ENCODE data around the gene CNTNAP4. TPM values are rescaled to one million over a fixed set of nuclear protein-coding genes. Genes with fewer than 3 reads are reported as not detected.

The CNTNAP4 gene
- total RNA-seq, 1 experiment from 2014 or later: not detected

DNA sequence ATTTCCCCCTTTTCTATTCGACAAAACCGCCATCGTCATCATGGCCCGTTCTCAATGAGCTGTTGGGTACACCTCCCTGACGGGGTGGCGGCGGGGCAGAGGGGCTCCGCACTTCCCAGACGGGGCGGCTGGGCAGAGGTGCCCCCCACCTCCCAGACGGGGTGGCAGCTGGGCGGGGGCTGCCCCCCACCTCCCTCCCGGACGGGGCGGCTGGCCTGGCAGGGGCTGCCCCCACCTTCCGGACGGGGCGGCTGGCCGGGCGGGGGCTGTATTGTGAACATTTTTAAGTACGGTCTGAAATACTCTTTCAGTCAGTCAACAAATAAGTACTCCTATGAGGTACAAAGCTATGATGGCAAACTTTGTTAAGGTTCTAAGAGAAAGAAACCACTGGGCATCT is 222.8 kb downstream of the CNTNAP4 start:
- no peak overlapping the region for H3K4me3 ChIP-seq
- no peaks in the 10 kb centered on the region for H3K9me3 ChIP-seq (ENCODE audit: insufficient read depth, low read depth)
- no peak for DNase-seq
- H3K36me3 ChIP-seq (ENCODE audit: low read depth): no peaks in the 10 kb centered on the region
- H2AFZ ChIP-seq: no peak overlapping the region
- no peaks in the 10 kb centered on the region for H4K20me1 ChIP-seq (ENCODE audit: insufficient read depth)
- no peaks in the 10 kb centered on the region for H3K4me1 ChIP-seq (replicated peaks; ENCODE audit: insufficient read depth)
- H3K4me2 ChIP-seq: no peak overlapping the region
- no peaks in the 10 kb centered on the region for H3F3A ChIP-seq (ENCODE audit: insufficient read depth, low read depth)
- H3K9me2 ChIP-seq (ENCODE audit: insufficient read depth): no peaks in the 10 kb centered on the region
- intact Hi-C loops (cut with micrococcal nuclease; ENCODE audit: unreplicated experiment): no loop called here
- ChIA-PET CTCF (no interaction called here), POLR2A (ENCODE audit: unreplicated experiment) (no interaction called here)
- no peak overlapping the region for H3K27ac ChIP-seq
- H3K79me2 ChIP-seq (ENCODE audit: low read depth): no peaks in the 10 kb centered on the region
- no peaks in the 10 kb centered on the region for H3K27me3 ChIP-seq (ENCODE audit: insufficient read depth, low read depth)
- BruUV-seq (replicated peaks): no TSS peak
- no peak for TF ChIP-seq CTCF (conservative IDR thresholded peaks at IDR 0.05)
- TF ChIP-seq EZH2 (IDR thresholded peaks at IDR 0.05; ENCODE audit: low read depth): no peak

DNA sequence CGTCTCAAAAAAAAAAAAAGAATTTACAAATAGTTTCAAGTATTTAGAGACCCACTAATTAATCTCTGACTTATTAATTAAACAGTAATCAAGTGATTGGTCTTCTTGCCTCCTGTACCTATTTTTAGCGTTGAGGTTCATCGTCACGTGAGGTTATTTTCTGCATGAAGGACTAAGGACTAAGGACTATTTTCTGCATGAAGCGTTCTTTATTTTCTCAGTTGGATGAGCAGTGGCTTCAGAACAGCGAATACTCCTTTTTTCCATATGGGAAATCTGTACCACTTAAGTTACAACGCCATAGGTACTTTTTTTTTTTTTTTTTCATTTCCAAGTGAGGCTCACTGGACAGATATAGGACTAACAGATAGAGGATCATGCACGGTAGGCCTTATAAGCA is 224.9 kb downstream of the CNTNAP4 start:
- no peak overlapping the region for H3K27ac ChIP-seq
- no peaks in the 10 kb centered on the region for H3K9me3 ChIP-seq (ENCODE audit: insufficient read depth, low read depth)
- no peaks in the 10 kb centered on the region for H3K27me3 ChIP-seq (ENCODE audit: insufficient read depth, low read depth)
- H4K20me1 ChIP-seq (ENCODE audit: insufficient read depth): no peaks in the 10 kb centered on the region
- no peak overlapping the region for H3K4me3 ChIP-seq
- H3K36me3 ChIP-seq (ENCODE audit: low read depth): no peaks in the 10 kb centered on the region
- intact Hi-C loops (cut with micrococcal nuclease; ENCODE audit: unreplicated experiment): no loop called here
- no peaks in the 10 kb centered on the region for H3K4me1 ChIP-seq (replicated peaks; ENCODE audit: insufficient read depth)
- BruUV-seq (replicated peaks): no TSS peak
- TF ChIP-seq EZH2 (IDR thresholded peaks at IDR 0.05; ENCODE audit: low read depth): no peak
- no peak for TF ChIP-seq CTCF (conservative IDR thresholded peaks at IDR 0.05)
- POLR2A ChIA-PET (ENCODE audit: unreplicated experiment): no interaction called here
- H3K9me2 ChIP-seq (ENCODE audit: insufficient read depth): no peaks in the 10 kb centered on the region
- H3K4me2 ChIP-seq: no peak overlapping the region
- no peak overlapping the region for H2AFZ ChIP-seq
- CTCF ChIA-PET: no interaction called here
- H3F3A ChIP-seq (ENCODE audit: insufficient read depth, low read depth): no peaks in the 10 kb centered on the region
- DNase-seq: no peak
- no peaks in the 10 kb centered on the region for H3K79me2 ChIP-seq (ENCODE audit: low read depth)

GRCh38 chr16:76502555-76502954 is 225.4 kb downstream of the CNTNAP4 start:
- H2AFZ ChIP-seq: no peak overlapping the region
- ChIA-PET POLR2A (ENCODE audit: unreplicated experiment) (no interaction called here), CTCF (no interaction called here)
- no peak overlapping the region for H3K4me3 ChIP-seq
- H3K4me2 ChIP-seq: no peak overlapping the region
- H3K9me2 ChIP-seq (ENCODE audit: insufficient read depth): no peaks in the 10 kb centered on the region
- H4K20me1 ChIP-seq (ENCODE audit: insufficient read depth): no peaks in the 10 kb centered on the region
- no peak overlapping the region for H3K27ac ChIP-seq
- H3K36me3 ChIP-seq (ENCODE audit: low read depth): no peaks in the 10 kb centered on the region
- DNase-seq: no peak
- no TSS peak for BruUV-seq (replicated peaks)
- intact Hi-C loops (cut with micrococcal nuclease; ENCODE audit: unreplicated experiment): no loop called here
- H3K4me1 ChIP-seq (replicated peaks; ENCODE audit: insufficient read depth): no peaks in the 10 kb centered on the region
- H3K79me2 ChIP-seq (ENCODE audit: low read depth): no peaks in the 10 kb centered on the region
- H3F3A ChIP-seq (ENCODE audit: insufficient read depth, low read depth): no peaks in the 10 kb centered on the region
- TF ChIP-seq CTCF (conservative IDR thresholded peaks at IDR 0.05) (no peak), EZH2 (IDR thresholded peaks at IDR 0.05; ENCODE audit: low read depth) (no peak)
- H3K9me3 ChIP-seq (ENCODE audit: insufficient read depth, low read depth): no peaks in the 10 kb centered on the region
- no peaks in the 10 kb centered on the region for H3K27me3 ChIP-seq (ENCODE audit: insufficient read depth, low read depth)
